ENCODE results near the gene CES3.

- TF ChIP-seq KDM2B (CRISPR knock-in tag; IDR thresholded peaks at IDR 0.05), result no peak
- no peak for TF ChIP-seq CREM (IDR thresholded peaks at IDR 0.05; ENCODE audit: low read depth)
- no peak for TF ChIP-seq RAD21 (CRISPR knock-in tag; conservative IDR thresholded peaks at IDR 0.05 in 1 of 2, IDR thresholded peaks at IDR 0.05 in 1 of 2)
- TF ChIP-seq ZNF316 (IDR thresholded peaks at IDR 0.05), result no peak
Measured at GRCh38 chr16:66919569-66920298, 41.3 kb upstream of the CES3 start.

Measured in K562 (cell line).